Measurements from ENCODE around the gene MDN1. TPM values are rescaled to one million over a fixed set of nuclear protein-coding genes. Genes with fewer than 3 reads are reported as not detected.

The MDN1 gene
- total RNA-seq, result 10.8 and 12.4 TPM in 2 replicates

GRCh38 chr6:89819336-89820130, at the start of gene MDN1:
MDN1 (minus strand) TSS chr6:89819794; CDS start chr6:89819607, 187 bp downstream.

GRCh38 chr6:89829472-89830169, 10.0 kb upstream of the MDN1 start, which contains the start of gene CASP8AP2:
CASP8AP2 (plus strand) TSS chr6:89829880.

GRCh38 chr6:89638320-89639195, 181.0 kb downstream of the MDN1 start, which contains the start of gene LYRM2:
LYRM2 (minus strand) TSS chr6:89638747; CDS start chr6:89638716, 31 bp downstream.

Other genes starting within 250 kb of the MDN1 start
- 16.2 and 21.2 TPM in 2 replicates for gene LYRM2, start 181.0 kb downstream of the MDN1 start, total RNA-seq
- gene CASP8AP2, start 10.1 kb upstream of the MDN1 start, total RNA-seq, result 3.7 and 7.5 TPM in 2 replicates
- not detected in 2 replicates for gene GJA10, start 74.7 kb upstream of the MDN1 start, total RNA-seq